HepG2 (cell line): Measurements from ENCODE around the gene HECTD4. TPM values are rescaled to one million over a fixed set of nuclear protein-coding genes. Genes with fewer than 3 reads are reported as not detected.

Experiments
- ELF3 ChIP-seq: IDR thresholded peaks from 2 replicates; pipeline ENCODE4 v1.6.1; 2016; ENCODE audit warnings: missing genetic modification reagents, missing compliant biosample characterization
- GLMP ChIP-seq: sonication (generic); formaldehyde crosslinking; IDR thresholded peaks from 2 replicates; pipeline ENCODE4 v1.9.0; 2021; ENCODE audit warnings: missing genetic modification reagents, mild to moderate bottlenecking, borderline replicate concordance
- HNRNPL ChIP-seq: fragments of 200-400 bp; formaldehyde crosslinking; IDR thresholded peaks from 2 replicates; pipeline ENCODE4 v1.6.1; 2017; ENCODE audit warnings: mild to moderate bottlenecking, low read depth, low read length
- LRRFIP1 ChIP-seq: sonication (generic); formaldehyde crosslinking; conservative IDR thresholded peaks from 2 replicates; pipeline ENCODE4 v1.4.0; 2020; ENCODE audit warnings: missing genetic modification reagents
- PPARG ChIP-seq: conservative IDR thresholded peaks from 2 replicates; pipeline ENCODE4 v1.6.1; 2016; ENCODE audit warnings: missing biosample characterization, missing genetic modification reagents
- REST ChIP-seq, 2 experiments: IDR thresholded peaks; 2 replicates each; pipeline ENCODE4 v1.6.1; 2011 to 2012; ENCODE audit warnings: low read length in 2 of 2, borderline replicate concordance in 1 of 2, low read depth in 1 of 2, mild to moderate bottlenecking in 1 of 2, moderate library complexity in 1 of 2
- SNRNP70 ChIP-seq: fragments of 200-400 bp; formaldehyde crosslinking; IDR thresholded peaks from 2 replicates; pipeline ENCODE4 v1.6.1; 2017; ENCODE audit warnings: mild to moderate bottlenecking, low read depth, low read length, moderate library complexity
- ZBTB40 ChIP-seq, 2 experiments: fragments of 450-650 bp in 1 of 2; sonication (generic) in 1 of 2; formaldehyde crosslinking in 1 of 2; IDR thresholded peaks; 2 replicates each; pipeline versions ENCODE4 v1.6.1 to v1.8.0; 2016 to 2022; ENCODE audit warnings: antibody characterized with exemption in 1 of 2, mild to moderate bottlenecking in 1 of 2, missing genetic modification reagents in 1 of 2
- ZNF484 ChIP-seq: sonication (generic); formaldehyde crosslinking; IDR thresholded peaks from 2 replicates; pipeline ENCODE4 v1.5.1; 2020; ENCODE audit warnings: mild to moderate bottlenecking, low read depth, missing genetic modification reagents, borderline replicate concordance
- polyA plus RNA-seq, 8 experiments: library from polyadenylated mRNA; depleted of rRNA in 3 of 8; stranded (reverse) in 7 of 8; unstranded in 1 of 8; fragments of >200 nt; fragmentation: Illumina TruSeq in 4 of 8; extraction: Trizol in 4 of 8; gene quantifications; 2 replicates each; pipeline versions ENCODE4 v1.2.1 to v1.2.3, GENCODE V29; 2011 to 2016; ENCODE audit warnings: low read depth in 4 of 8, missing spikeins in 1 of 8, mixed read lengths in 1 of 8; ENCODE audit not compliant: insufficient read depth in 1 of 8
- total RNA-seq, 5 experiments: library from RNA; depleted of rRNA; stranded (reverse); fragments of >200 nt; fragmentation: Illumina TruSeq; extraction: Trizol; gene quantifications; 2 replicates each; pipeline ENCODE4 v1.2.3, GENCODE V29; 2016; ENCODE audit warnings: low read depth in 1 of 5

The HECTD4 gene
- total and polyA plus RNA-seq, 2 of the 13 experiments (the other 11 are each of a cell fraction or from before 2014, with no cell fraction given), result 9.0 to 11.4 TPM

GRCh38 chr12:112409064-112409905 lies 27.1 kb upstream of the HECTD4 start, which contains the start of gene RPL6 (continued):
- TF ChIP-seq LRRFIP1 (CRISPR knock-in tag) (no peak), ELF3 (CRISPR knock-in tag) (peak; percentile 54), ZNF484 (CRISPR knock-in tag) (no peak), SNRNP70 (no peak), ZBTB40 (IDR thresholded peaks at IDR 0.05) (peak; percentile 76), ZBTB40 (CRISPR knock-in tag; IDR thresholded peaks at IDR 0.05) (peak; percentile 78; the same call in 1 of the 2 replicates), PPARG (CRISPR knock-in tag) (peak; percentile 34; the same call in 1 of the 2 replicates), REST (IDR thresholded peaks at IDR 0.05; ENCODE audit: borderline replicate concordance in 1 of 2, low read depth in 1 of 2, low read length in 2 of 2) (peak in 1 of 2 experiments; percentile 74; a peak in 2 of 4 replicates), HNRNPL (0 out of 2 replicates have a peak, but pooled peaks have one; percentile 54), GLMP (CRISPR knock-in tag) (no peak)
